ENCODE data around the gene ACVR1B. TPM values are rescaled to one million over a fixed set of nuclear protein-coding genes. Genes with fewer than 3 reads are reported as not detected.

The ACVR1B gene
- total and polyA plus RNA-seq, 2 of the 8 experiments (the other 6 are each of a cell fraction or from before 2014, with no cell fraction given), result 16.0 to 19.2 TPM

DNA sequence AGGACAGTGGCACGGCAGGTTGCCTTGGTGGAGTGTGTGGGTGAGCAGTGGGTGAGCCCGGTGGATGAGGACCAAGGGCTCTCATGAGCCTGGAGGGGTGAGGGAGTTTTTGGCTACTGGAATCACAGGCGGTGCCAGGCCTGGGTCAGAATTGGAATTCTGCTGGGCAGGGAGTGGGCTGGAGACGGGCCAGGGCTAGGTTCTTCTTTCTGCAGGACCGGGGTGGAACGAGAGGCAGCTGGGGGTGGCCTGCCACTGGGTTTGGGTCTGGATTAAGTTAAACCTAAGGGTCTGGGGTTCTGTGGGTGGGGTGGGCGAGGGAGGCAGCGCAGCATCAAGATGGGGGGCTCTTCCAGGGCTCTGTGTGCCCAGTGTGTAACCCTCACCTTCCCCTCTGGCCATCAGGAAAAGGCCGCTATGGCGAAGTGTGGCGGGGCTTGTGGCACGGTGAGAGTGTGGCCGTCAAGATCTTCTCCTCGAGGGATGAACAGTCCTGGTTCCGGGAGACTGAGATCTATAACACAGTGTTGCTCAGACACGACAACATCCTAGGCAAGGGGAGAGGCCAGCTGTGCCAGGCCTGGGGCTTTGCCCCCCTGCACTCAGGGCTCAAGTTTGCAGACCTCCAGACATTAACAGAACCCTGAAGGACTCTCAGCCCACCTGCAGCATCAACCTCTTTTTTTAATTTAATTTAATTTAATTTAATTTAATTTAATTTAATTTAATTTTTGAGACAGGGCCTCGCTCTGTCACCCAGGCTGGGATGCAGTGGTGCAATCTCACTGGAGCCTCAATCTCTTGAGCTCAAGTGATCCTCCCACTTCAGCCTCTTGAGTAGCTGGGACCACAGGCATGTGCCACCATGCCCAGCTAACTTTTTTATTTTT, 37.2 kb upstream of the ACVR1B start:
- no peak overlapping the region for H3K4me2 ChIP-seq (ENCODE audit: insufficient read depth in 1 of 2, low read depth in 2 of 2, low read length in 2 of 2)
- CTCF ChIA-PET (ENCODE audit: partially characterized antibody), result interaction anchor here (0.6 to 12.7 kb wide), 19 partner anchors 13 to 387 kb away, joined by 3 to 234 read pairs (median 5); partner anchors contain the start of gene ANKRD33
- TF ChIP-seq HDAC6 (IDR thresholded peaks at IDR 0.05; ENCODE audit: low read depth, low read length) (no peak), BACH1 (IDR thresholded peaks at IDR 0.05; ENCODE audit: low read length) (no peak), TBP (IDR thresholded peaks at IDR 0.05; ENCODE audit: low read depth, low read length) (no peak), BRCA1 (IDR thresholded peaks at IDR 0.05; ENCODE audit: low read depth, low read length) (no peak), POLR2A (IDR thresholded peaks at IDR 0.05; ENCODE audit: control extremely low read depth in 1 of 2, low read depth in 2 of 2, low read length in 2 of 2) (no peak), POLR2AphosphoS5 (IDR thresholded peaks at IDR 0.05; ENCODE audit: low read depth, low read length) (no peak), SIN3A (conservative IDR thresholded peaks at IDR 0.05 in 1 of 2, IDR thresholded peaks at IDR 0.05 in 1 of 2; ENCODE audit: low read depth in 1 of 2, low read length in 2 of 2) (no peak), CTBP2 (IDR thresholded peaks at IDR 0.05; ENCODE audit: borderline replicate concordance, insufficient read depth, insufficient read length, low read length) (no peak), CBX5 (IDR thresholded peaks at IDR 0.05; ENCODE audit: low read depth, low read length) (no peak), SP1 (IDR thresholded peaks at IDR 0.05; ENCODE audit: low read depth, low read length) (no peak), ZNF274 (IDR thresholded peaks at IDR 0.05; ENCODE audit: borderline replicate concordance, extremely low read depth, low read length) (no peak)
- TF ChIP-seq, protein P1, sequence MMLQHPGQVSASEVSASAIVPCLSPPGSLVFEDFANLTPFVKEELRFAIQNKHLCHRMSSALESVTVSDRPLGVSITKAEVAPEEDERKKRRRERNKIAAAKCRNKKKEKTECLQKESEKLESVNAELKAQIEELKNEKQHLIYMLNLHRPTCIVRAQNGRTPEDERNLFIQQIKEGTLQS (IDR thresholded peaks at IDR 0.05; ENCODE audit: insufficient read depth, low read depth, low read length), result no peak

More for the DNA sequence above, 37.2 kb upstream of the ACVR1B start:
- Histone ChIP-seq H3K56ac (replicated peaks; ENCODE audit: insufficient read length, low read depth, low read length) (no peak overlapping the region), H4K8ac (ENCODE audit: extremely low read depth, insufficient read depth, low read length) (no peak overlapping the region), H3K79me2 (ENCODE audit: control insufficient read depth in 1 of 2, insufficient read depth in 2 of 2, low read length in 2 of 2) (no peaks in the 10 kb centered on the region), H2AK5ac (ENCODE audit: low read depth, low read length) (0 out of 2 replicates have a peak overlapping the region, but pooled peaks have one; percentile 53), H2AFZ (ENCODE audit: low read length) (no peak overlapping the region), H3K27me3 (replicated peaks in 1 of 4; ENCODE audit: control insufficient read depth in 3 of 4, extremely low read depth in 1 of 4, insufficient read depth in 3 of 4, low read length in 3 of 4) (peaks cover 0 to 3% (median 0%) of the 10 kb centered on the region in 4 experiments; a peak in 1 of 7 replicates), H3K79me1 (ENCODE audit: low read depth, low read length) (no peaks in the 10 kb centered on the region), H4K5ac (ENCODE audit: insufficient read length, low read depth, low read length) (no peak overlapping the region), H3K36me3 (ENCODE audit: control insufficient read depth in 2 of 4, insufficient read depth in 4 of 4, low read length in 3 of 4) (no peaks in the 10 kb centered on the region), H3K23ac (ENCODE audit: insufficient read length) (no peak overlapping the region), H3K27ac (ENCODE audit: low read depth, low read length) (no peak overlapping the region), H2BK12ac (ENCODE audit: low read depth, low read length) (no peak overlapping the region), H2BK120ac (replicated peaks; ENCODE audit: low read depth, low read length) (no peak overlapping the region), H3K18ac (ENCODE audit: extremely low read depth, low read length) (no peak overlapping the region), H2BK15ac (ENCODE audit: low read length) (no peak overlapping the region), H2BK5ac (ENCODE audit: low read depth, low read length) (no peak overlapping the region), H3K4me1 (replicated peaks in 1 of 4; ENCODE audit: control insufficient read depth in 3 of 4, insufficient read depth in 4 of 4, low read length in 3 of 4) (peaks cover 0 to 8% (median 1%) of the 10 kb centered on the region in 4 experiments; a peak in 4 of 7 replicates), H3K4ac (replicated peaks; ENCODE audit: insufficient read length, low read depth, low read length) (no peak overlapping the region), H3K14ac (ENCODE audit: insufficient read length) (no peak overlapping the region), H4K91ac (replicated peaks; ENCODE audit: insufficient read length, low read length) (no peak overlapping the region), H4K20me1 (replicated peaks in 1 of 2; ENCODE audit: control insufficient read depth in 1 of 2, insufficient read depth in 2 of 2, low read length in 2 of 2) (no peaks in the 10 kb centered on the region), H3K23me2 (ENCODE audit: low read depth, low read length) (no peaks in the 10 kb centered on the region), H2BK20ac (ENCODE audit: low read length) (no peak overlapping the region), H3K9me3 (ENCODE audit: insufficient read depth in 2 of 2, low read depth in 1 of 2, low read length in 1 of 2) (no peaks in the 10 kb centered on the region), H3K9ac (replicated peaks in 1 of 4; ENCODE audit: extremely low read depth in 1 of 4, low read depth in 3 of 4, low read length in 3 of 4) (no peak overlapping the region), H3K4me3 (ENCODE audit: extremely low read depth in 1 of 4, insufficient read depth in 2 of 4, low read depth in 3 of 4, low read length in 4 of 4) (no peak overlapping the region)
- no peak for FAIRE-seq
- POLR2A ChIA-PET (ENCODE audit: partially characterized antibody), result interaction anchor here (1.5 kb wide), 1 partner anchor 26 kb away, joined by 3 read pairs; the partner anchor contains the start of gene ANKRD33
- 88% methylated on average over 14 of the region's 17 CpGs; no CpG with 5 or more reads in 1 of the 2 experiments for WGBS, 2 experiments (ENCODE audit: extremely low coverage in 1 of 2, insufficient coverage in 1 of 2, insufficient read length in 1 of 2, insufficient replicate concordance in 2 of 2, low coverage in 1 of 2, low lambda C conversion rate in 2 of 2, missing lambda C conversion rate in 1 of 2)
- no peak for DNase-seq (ENCODE audit: low read depth in 1 of 2, low spot score in 2 of 2)
